Measurements from ENCODE around the gene OR52N5.
A peak's percentile ranks its signal among the peaks of the same experiment; 100 is the strongest.

OR52N5 gene

GRCh38 chr11:5808500-5809121 is 25.5 kb upstream of the OR52N5 start, which contains the start of gene OR52N2:
Gene OR52N2, plus strand, starts transcription at chr11:5808924. Its CDS starts 11,412 bp downstream, at chr11:5820336.
- peak; percentile 47 for DNase-seq (ENCODE audit: extremely low read depth, low read depth)
- H3K4me3 ChIP-seq (replicated peaks; ENCODE audit: low read depth, low read length) = peak within 1 kb of the TSS; percentile 29

GRCh38 chr11:5807580-5807979 is 24.4 kb upstream of the OR52N5 start:
- no peak for DNase-seq (ENCODE audit: extremely low read depth, low read depth)
- no peak overlapping the region for H3K4me3 ChIP-seq (replicated peaks; ENCODE audit: low read depth, low read length)
- TF ChIP-seq CTCF (IDR thresholded peaks at IDR 0.05; ENCODE audit: low read depth, low read length, missing control alignments) = no peak

More at GRCh38 chr11:5808500-5809121, 25.5 kb upstream of the OR52N5 start, which contains the start of gene OR52N2:
- peak; percentile 78 for TF ChIP-seq CTCF (IDR thresholded peaks at IDR 0.05; ENCODE audit: low read depth, low read length, missing control alignments)

GRCh38 chr11:5803982-5804381 is 20.8 kb upstream of the OR52N5 start:
- no peak for TF ChIP-seq CTCF (IDR thresholded peaks at IDR 0.05; ENCODE audit: low read depth, low read length, missing control alignments)
- no peak for DNase-seq (ENCODE audit: extremely low read depth, low read depth)
- no peak overlapping the region for H3K4me3 ChIP-seq (replicated peaks; ENCODE audit: low read depth, low read length)

GRCh38 chr11:5796541-5796940 is 13.4 kb upstream of the OR52N5 start:
- DNase-seq (ENCODE audit: extremely low read depth, low read depth) = no peak
- no peak for TF ChIP-seq CTCF (IDR thresholded peaks at IDR 0.05; ENCODE audit: low read depth, low read length, missing control alignments)
- no peak overlapping the region for H3K4me3 ChIP-seq (replicated peaks; ENCODE audit: low read depth, low read length)

GRCh38 chr11:5791165-5791564 is 8.0 kb upstream of the OR52N5 start, which contains the start of gene OR52N1:
Gene OR52N1, minus strand, starts transcription at chr11:5791265. Its CDS starts 2,449 bp downstream, at chr11:5788816.
- H3K4me3 ChIP-seq (replicated peaks; ENCODE audit: low read depth, low read length) = no peak within 1 kb of the TSS
- no peak for TF ChIP-seq CTCF (IDR thresholded peaks at IDR 0.05; ENCODE audit: low read depth, low read length, missing control alignments)
- no peak for DNase-seq (ENCODE audit: extremely low read depth, low read depth)

GRCh38 chr11:5767056-5767455 is 16.1 kb downstream of the OR52N5 start:
- no peak overlapping the region for H3K4me3 ChIP-seq (replicated peaks; ENCODE audit: low read depth, low read length)
- DNase-seq (ENCODE audit: extremely low read depth, low read depth) = no peak
- no peak for TF ChIP-seq CTCF (IDR thresholded peaks at IDR 0.05; ENCODE audit: low read depth, low read length, missing control alignments)

GRCh38 chr11:5753943-5754342 is 29.2 kb downstream of the OR52N5 start, which contains the start of gene OR52N4:
Gene OR52N4, plus strand, starts transcription at chr11:5754243. Its CDS starts 498 bp downstream, at chr11:5754741.
- no peak for TF ChIP-seq CTCF (IDR thresholded peaks at IDR 0.05; ENCODE audit: low read depth, low read length, missing control alignments)
- H3K4me3 ChIP-seq (replicated peaks; ENCODE audit: low read depth, low read length) = no peak within 1 kb of the TSS
- DNase-seq (ENCODE audit: extremely low read depth, low read depth) = no peak

Data from HFF-Myc (cell line).